Testis (tissue), 2 donors: ENCODE data around the gene HMG20A.

Experiments
- POLR2A ChIP-seq: fragments of 450-650 bp; IDR thresholded peaks from one replicate; pipeline ENCODE4 v1.6.1; 2017; ENCODE audit warnings: antibody characterized with exemption, mild to moderate bottlenecking, moderate library complexity
- TF ChIP-seq, protein P1 (sequence below), 3 experiments: fragments of 450-650 bp in 2 of 3; fragments of 200-600 bp in 1 of 3; sonication (generic) in 1 of 3; IDR thresholded peaks; one replicate each; pipeline ENCODE4 v1.5.1; 2016 to 2019; ENCODE audit warnings: antibody characterized with exemption in 3 of 3, mild to moderate bottlenecking in 2 of 3, moderate library complexity in 1 of 3

DNA sequence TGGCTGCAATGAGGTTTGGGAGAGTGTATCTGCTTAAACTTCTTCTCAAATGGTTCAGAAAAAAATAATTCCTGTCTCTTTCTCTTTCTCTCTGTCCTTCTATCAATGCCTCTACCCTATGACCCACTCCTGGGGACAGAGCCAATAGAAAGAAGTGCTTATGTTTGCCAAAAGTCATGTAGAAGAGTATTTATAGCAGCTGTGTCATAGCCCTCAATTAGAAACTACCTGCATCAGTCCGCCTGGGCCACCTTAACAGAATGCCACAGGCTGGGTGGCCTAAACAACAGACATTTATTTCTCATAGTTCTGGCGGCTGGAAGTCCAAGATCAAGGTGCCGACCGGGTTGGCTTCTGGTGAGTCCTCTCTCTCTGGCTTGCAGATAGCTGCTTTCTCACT, 92.5 kb downstream of the HMG20A start:
- TF ChIP-seq POLR2A: no peak
- TF ChIP-seq, protein P1, sequence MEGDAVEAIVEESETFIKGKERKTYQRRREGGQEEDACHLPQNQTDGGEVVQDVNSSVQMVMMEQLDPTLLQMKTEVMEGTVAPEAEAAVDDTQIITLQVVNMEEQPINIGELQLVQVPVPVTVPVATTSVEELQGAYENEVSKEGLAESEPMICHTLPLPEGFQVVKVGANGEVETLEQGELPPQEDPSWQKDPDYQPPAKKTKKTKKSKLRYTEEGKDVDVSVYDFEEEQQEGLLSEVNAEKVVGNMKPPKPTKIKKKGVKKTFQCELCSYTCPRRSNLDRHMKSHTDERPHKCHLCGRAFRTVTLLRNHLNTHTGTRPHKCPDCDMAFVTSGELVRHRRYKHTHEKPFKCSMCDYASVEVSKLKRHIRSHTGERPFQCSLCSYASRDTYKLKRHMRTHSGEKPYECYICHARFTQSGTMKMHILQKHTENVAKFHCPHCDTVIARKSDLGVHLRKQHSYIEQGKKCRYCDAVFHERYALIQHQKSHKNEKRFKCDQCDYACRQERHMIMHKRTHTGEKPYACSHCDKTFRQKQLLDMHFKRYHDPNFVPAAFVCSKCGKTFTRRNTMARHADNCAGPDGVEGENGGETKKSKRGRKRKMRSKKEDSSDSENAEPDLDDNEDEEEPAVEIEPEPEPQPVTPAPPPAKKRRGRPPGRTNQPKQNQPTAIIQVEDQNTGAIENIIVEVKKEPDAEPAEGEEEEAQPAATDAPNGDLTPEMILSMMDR (IDR thresholded peaks at IDR 0.05): no peak
